B cell (primary cell): ENCODE measurements around the gene CPB2. TPM values are rescaled to one million over a fixed set of nuclear protein-coding genes. Genes with fewer than 3 reads are reported as not detected.

Experiments
- ATAC-seq: fragments of 200-7000 bp; cut with Tn5 transposase; one replicate; pipeline ENCODE4 v1.10.0; 2021; ENCODE audit warnings: low read depth, mild to moderate bottlenecking, moderate number of reproducible peaks, moderate library complexity
- CTCF ChIA-PET: fragments of 350-600 bp; sonication (Branson Sonifier 250); formaldehyde crosslinking; loops from one replicate; lab custom pipeline; 2021; ENCODE audit warnings: antibody characterized with exemption, inconsistent platforms; lab: Charles Lee
- POLR2A ChIA-PET: fragments of 350-600 bp; sonication (Branson Sonifier 250); formaldehyde crosslinking; loops from one replicate; lab custom pipeline; 2021; ENCODE audit warnings: antibody characterized with exemption; lab: Charles Lee
- DNase-seq: peaks from one replicate; pipeline ENCODE4 v3.0.0; 2013
- H2AFZ ChIP-seq: 2 replicates; pipeline ENCODE4 v1.6.1; 2012; ENCODE audit warnings: mild to moderate bottlenecking, low read depth, low read length; ENCODE audit not compliant: insufficient read depth, poor library complexity, severe bottlenecking
- H3K27ac ChIP-seq, 2 donors: 1 replicate in 1 of 2; 2 replicates in 1 of 2; pipeline ENCODE4 v1.5.1; 2012 to 2013; ENCODE audit warnings: low read length in 2 of 2, mild to moderate bottlenecking in 2 of 2, moderate library complexity in 1 of 2
- H3K27me3 ChIP-seq, 4 experiments: fragments of 200-600 bp in 1 of 4; sonication (generic) in 1 of 4; replicated peaks in 1 of 4; 1 replicate in 2 of 4; 2 replicates in 2 of 4; pipeline versions ENCODE4 v1.6.1 to v1.7.0; 2013 to 2016; ENCODE audit warnings: low read length in 3 of 4, mild to moderate bottlenecking in 2 of 4, mixed read lengths in 1 of 4, moderate library complexity in 1 of 4; ENCODE audit not compliant: insufficient read depth in 4 of 4, control insufficient read depth in 3 of 4; ENCODE audit errors: control extremely low read depth in 1 of 4
- H3K36me3 ChIP-seq, 2 experiments: replicated peaks in 1 of 2; 1 replicate in 1 of 2; 2 replicates in 1 of 2; pipeline versions ENCODE4 v1.6.1 to v1.7.1; 2013; ENCODE audit warnings: low read length in 1 of 2; ENCODE audit not compliant: insufficient read depth in 2 of 2, control insufficient read depth in 1 of 2; ENCODE audit errors: control extremely low read depth in 1 of 2, extremely low read depth in 1 of 2
- H3K4me1 ChIP-seq, 2 donors: fragments of 200-600 bp in 1 of 2; sonication (generic) in 1 of 2; 1 replicate in 1 of 2; 2 replicates in 1 of 2; pipeline versions ENCODE4 v1.5.1 to v1.6.1; 2013 to 2017; ENCODE audit warnings: low read length in 2 of 2; ENCODE audit not compliant: control insufficient read depth in 2 of 2, insufficient read depth in 2 of 2
- H3K4me2 ChIP-seq: replicated peaks from 2 replicates; pipeline ENCODE3; 2012; ENCODE audit warnings: mild to moderate bottlenecking, low read depth, low read length; ENCODE audit not compliant: poor library complexity, severe bottlenecking
- H3K4me3 ChIP-seq, 5 experiments: fragments of 200-600 bp in 1 of 5; sonication (generic) in 1 of 5; 1 replicate in 3 of 5; 2 replicates in 2 of 5; pipeline versions ENCODE4 v1.5.1 to v1.7.0; 2011 to 2016; ENCODE audit warnings: low read length in 4 of 5, mild to moderate bottlenecking in 4 of 5, low read depth in 2 of 5, control low read depth in 1 of 5, moderate library complexity in 1 of 5; ENCODE audit not compliant: insufficient read depth in 1 of 5; ENCODE audit errors: control extremely low read depth in 1 of 5, extremely low read depth in 1 of 5
- H3K79me2 ChIP-seq: fragments of 200-600 bp; sonication (generic); one replicate; pipeline ENCODE4 v1.6.0; 2016; ENCODE audit warnings: low read length; ENCODE audit not compliant: control insufficient read depth, insufficient read depth
- H3K9ac ChIP-seq: fragments of 200-600 bp; sonication (generic); 2 replicates; pipeline ENCODE4 v1.6.1; 2017; ENCODE audit warnings: mild to moderate bottlenecking, low read length, moderate library complexity
- H3K9me3 ChIP-seq, 3 donors: one replicate each; pipeline versions ENCODE4 v1.6.1 to v1.7.1; 2013; ENCODE audit warnings: low read length in 2 of 3; ENCODE audit not compliant: control insufficient read depth in 2 of 3, insufficient read depth in 1 of 3; ENCODE audit errors: control extremely low read depth in 1 of 3
- H4K20me1 ChIP-seq: 2 replicates; pipeline ENCODE4 v1.6.0; 2012; ENCODE audit warnings: mild to moderate bottlenecking, low read length; ENCODE audit not compliant: insufficient read depth, control insufficient read depth, poor library complexity, severe bottlenecking
- H3K27ac Mint-ChIP-seq: one replicate; pipeline ENCODE4 v1.8.0; 2021; ENCODE audit warnings: mixed read lengths
- H3K27me3 Mint-ChIP-seq: one replicate; pipeline ENCODE4 v1.8.0; 2021; ENCODE audit warnings: mixed read lengths
- H3K4me1 Mint-ChIP-seq: one replicate; pipeline ENCODE4 v1.8.0; 2021; ENCODE audit warnings: mixed read lengths
- H3K4me3 Mint-ChIP-seq: one replicate; pipeline ENCODE4 v1.8.0; 2021; ENCODE audit warnings: mixed read lengths
- H3K9me3 Mint-ChIP-seq: one replicate; pipeline ENCODE4 v1.8.0; 2022; ENCODE audit warnings: mixed read lengths; ENCODE audit not compliant: insufficient read depth
- CTCF ChIP-seq: fragments of 200-600 bp; IDR thresholded peaks from one replicate; pipeline ENCODE4 v1.8.0; 2022; ENCODE audit warnings: antibody characterized with exemption, mild to moderate bottlenecking
- EZH2 ChIP-seq: IDR thresholded peaks from 2 replicates; pipeline ENCODE4 v1.6.1; 2012; ENCODE audit warnings: borderline replicate concordance, low read depth, mild to moderate bottlenecking, moderate library complexity, low read length; ENCODE audit not compliant: insufficient read depth, poor library complexity, severe bottlenecking
- WGBS: methylation state at CpG from one replicate; pipeline ENCODE4 v1.1.5; 2013; ENCODE audit warnings: missing lambda C conversion rate; ENCODE audit not compliant: insufficient coverage; 5-methylcytosine and 5-hydroxymethylcytosine counted together
- intact Hi-C: fragments of 100-400 bp; cut with micrococcal nuclease; formaldehyde crosslinking; loops from one replicate; pipeline ENCODE4 v1.10.0; 2022
- polyA plus RNA-seq: library from polyadenylated mRNA; depleted of rRNA; stranded (reverse); fragments of >200 nt; gene quantifications from 2 replicates; pipeline ENCODE4 v1.2.3, GENCODE V29; 2012
- total RNA-seq, 2 donors: library from RNA; stranded (reverse); fragments of 120-200 nt in 1 of 2; gene quantifications; 1 replicate in 1 of 2; 2 replicates in 1 of 2; pipeline versions ENCODE4 v1.2.3 to v1.2.4, GENCODE V29; 2013 to 2022

CPB2 gene
- total and polyA plus RNA-seq, 2 donors (not counting 1 experiment from before 2014, with no cell fraction given), result not detected

GRCh38 chr13:46035066-46035465, 69.8 kb downstream of the CPB2 start:
- no peak overlapping the region for H3K4me2 ChIP-seq
- ATAC-seq, result no peak
- DNase-seq, result no peak
- H3K9ac ChIP-seq, result no peak overlapping the region
- Mint-ChIP-seq H3K27ac (no peak overlapping the region), H3K4me3 (no peak overlapping the region), H3K4me1 (no peaks in the 10 kb centered on the region), H3K27me3 (no peaks in the 10 kb centered on the region), H3K9me3 (peaks cover 2% of the 10 kb centered on the region)
- no peaks in the 10 kb centered on the region for H4K20me1 ChIP-seq
- H3K9me3 ChIP-seq, result peaks cover 0 to 4% (median 2%) of the 10 kb centered on the region in 3 donors
- H3K4me3 ChIP-seq, result no peak overlapping the region
- WGBS, result 100% methylated on average over 1 of the region's 2 CpGs
- no peak overlapping the region for H3K27ac ChIP-seq
- no peaks in the 10 kb centered on the region for H3K27me3 ChIP-seq
- TF ChIP-seq CTCF (no peak), EZH2 (no peak)
- H3K4me1 ChIP-seq, result no peaks in the 10 kb centered on the region
- peaks cover 15 to 52% of the 10 kb centered on the region in 2 experiments for H3K36me3 ChIP-seq
- peaks cover 33% of the 10 kb centered on the region for H3K79me2 ChIP-seq
- H2AFZ ChIP-seq, result no peak overlapping the region
- intact Hi-C loops, result no loop called here
- POLR2A ChIA-PET, result no interaction called here
- CTCF ChIA-PET, result interaction anchor here (0.6 to 0.7 kb wide), 2 partner anchors 126 to 766 kb away, joined by 3 read pairs; no protein-coding TSS in a partner anchor

- Histone ChIP-seq H3K36me3 (peaks cover 18 to 35% of the 10 kb centered on the region in 2 experiments), H4K20me1 (peaks cover 4% of the 10 kb centered on the region), H3K27ac (no peak overlapping the region), H2AFZ (no peak overlapping the region), H3K27me3 (no peaks in the 10 kb centered on the region), H3K9me3 (peaks cover 2 to 5% (median 4%) of the 10 kb centered on the region in 3 donors), H3K4me2 (no peak overlapping the region), H3K4me3 (no peak overlapping the region), H3K9ac (no peak overlapping the region), H3K79me2 (peaks cover 36% of the 10 kb centered on the region), H3K4me1 (no peaks in the 10 kb centered on the region)
- peaks cover 2% of the 10 kb centered on the region for H3K9me3 Mint-ChIP-seq
- H3K4me1 Mint-ChIP-seq, result peaks cover 7% of the 10 kb centered on the region
- no peak for TF ChIP-seq EZH2
- no peak for TF ChIP-seq CTCF
- intact Hi-C loops, result no loop called here
- no peak for DNase-seq
- no peak overlapping the region for H3K4me3 Mint-ChIP-seq
- H3K27ac Mint-ChIP-seq, result no peak overlapping the region
- POLR2A ChIA-PET, result no interaction called here
- no peaks in the 10 kb centered on the region for H3K27me3 Mint-ChIP-seq
- CTCF ChIA-PET, result no interaction called here
- no peak for ATAC-seq
Observed at GRCh38 chr13:46032341-46032740, 72.5 kb downstream of the CPB2 start.
